Measurements from ENCODE around the gene RAB10.
"Not testable (repeated sequence)": the region's sequence is repeated elsewhere in the genome, so short reads cannot be mapped to it uniquely, and the experiment has no call there.

Gene RAB10

GRCh38 chr2:26061539-26061938, 27.7 kb downstream of the RAB10 start:
- no peak for DNase-seq

GRCh38 chr2:26064846-26065245, 31.0 kb downstream of the RAB10 start:
- no peak for DNase-seq

DNA sequence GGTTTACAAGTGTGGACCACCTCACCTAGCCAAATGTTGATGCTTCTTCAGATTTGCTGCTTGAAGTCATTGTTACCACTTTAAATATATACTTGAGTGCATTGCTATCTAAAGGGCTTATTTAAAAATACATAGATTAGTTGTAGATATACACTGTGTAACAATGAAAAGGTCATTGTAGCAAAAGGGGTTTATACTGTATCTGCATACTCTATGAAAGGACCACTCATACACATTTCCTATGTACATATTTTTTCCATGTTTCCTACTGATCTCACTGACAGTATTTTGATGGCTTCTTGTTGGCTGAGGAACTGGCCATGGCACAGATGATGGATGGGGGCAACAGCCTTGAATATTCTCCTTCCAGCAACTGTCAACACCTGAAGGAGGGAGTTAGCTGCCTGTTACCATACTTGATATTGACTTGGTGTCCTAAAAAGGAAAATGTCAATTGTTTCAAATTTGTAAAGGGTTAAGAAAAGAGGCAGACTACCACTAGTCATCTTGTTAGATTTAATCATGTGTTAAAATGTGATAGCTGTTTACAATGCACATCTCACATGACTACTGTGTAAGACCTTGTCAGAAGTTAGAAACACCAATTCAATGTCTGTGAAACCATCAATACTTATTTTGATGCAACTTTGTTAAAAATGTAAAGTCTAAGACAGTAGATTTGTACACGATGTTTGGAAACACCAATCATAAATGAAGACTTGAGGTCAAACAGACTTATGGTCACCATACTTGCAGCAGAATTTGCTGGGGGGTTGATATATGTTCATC, 33.5 kb downstream of the RAB10 start:
- DNase-seq: no peak

GRCh38 chr2:26067980-26068507, 34.2 kb downstream of the RAB10 start:
- no peak for DNase-seq

DNA sequence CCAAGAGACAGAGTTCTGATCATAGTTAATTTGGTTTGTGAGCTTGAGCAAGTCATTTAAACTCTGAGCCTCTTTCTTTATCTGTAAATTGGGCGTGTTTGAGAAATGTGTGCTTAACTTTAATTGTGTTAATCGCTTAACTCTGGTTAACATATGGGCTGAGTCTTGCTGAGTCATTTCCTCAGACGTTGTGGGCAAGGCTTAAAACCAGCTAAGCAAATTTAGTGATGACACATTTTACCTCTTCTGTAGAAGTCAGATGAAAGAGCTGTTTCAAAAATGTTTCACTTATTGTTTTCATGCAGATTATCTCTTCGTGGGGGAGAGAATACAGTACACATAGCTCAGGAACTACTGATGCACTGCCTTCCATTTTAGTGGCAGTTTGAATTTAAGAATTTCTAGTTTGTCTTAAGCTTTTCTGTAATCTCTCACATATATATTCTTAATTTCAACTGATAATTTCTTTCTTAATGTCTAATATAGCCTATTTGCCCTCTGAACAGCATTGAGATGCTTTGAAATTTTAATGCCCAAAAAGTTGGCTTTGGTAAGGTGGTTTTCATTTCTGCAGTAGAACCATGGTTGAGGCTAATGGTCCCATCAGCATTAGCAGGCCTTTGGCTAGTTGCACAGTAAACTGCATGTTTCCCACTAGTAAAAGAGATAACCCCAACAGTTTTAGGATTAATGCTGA, 34.9 kb downstream of the RAB10 start:
- peak; percentile 86 for DNase-seq

- no peak for DNase-seq
Observed at GRCh38 chr2:26070730-26071129, 36.8 kb downstream of the RAB10 start.

- no peak for DNase-seq
Observed at GRCh38 chr2:26072925-26073768, 39.3 kb downstream of the RAB10 start.

GRCh38 chr2:26073830-26074229, 39.9 kb downstream of the RAB10 start:
- no peak for DNase-seq

DNA sequence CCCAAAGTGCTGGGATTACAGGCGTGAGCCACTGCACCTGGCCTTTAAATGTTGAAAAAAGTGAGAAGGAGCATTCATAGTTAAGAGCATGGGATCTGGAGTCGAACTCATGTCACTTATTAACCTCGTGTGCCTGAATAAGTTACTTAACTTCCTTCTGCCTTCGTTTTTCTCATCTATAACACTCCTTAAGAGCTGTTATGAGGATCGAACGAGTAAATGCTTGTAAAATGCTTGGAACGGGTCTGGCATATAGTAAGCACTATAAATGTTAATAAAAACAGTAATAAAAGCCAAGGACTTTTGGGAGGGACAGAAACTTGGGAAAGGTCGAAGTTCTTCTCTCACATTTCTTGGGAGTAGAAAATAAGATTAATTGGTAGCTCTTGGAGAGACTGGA, 40.8 kb downstream of the RAB10 start:
- DNase-seq: no peak

- DNase-seq: no peak
Observed at GRCh38 chr2:26075173-26075572, 41.3 kb downstream of the RAB10 start.

DNA sequence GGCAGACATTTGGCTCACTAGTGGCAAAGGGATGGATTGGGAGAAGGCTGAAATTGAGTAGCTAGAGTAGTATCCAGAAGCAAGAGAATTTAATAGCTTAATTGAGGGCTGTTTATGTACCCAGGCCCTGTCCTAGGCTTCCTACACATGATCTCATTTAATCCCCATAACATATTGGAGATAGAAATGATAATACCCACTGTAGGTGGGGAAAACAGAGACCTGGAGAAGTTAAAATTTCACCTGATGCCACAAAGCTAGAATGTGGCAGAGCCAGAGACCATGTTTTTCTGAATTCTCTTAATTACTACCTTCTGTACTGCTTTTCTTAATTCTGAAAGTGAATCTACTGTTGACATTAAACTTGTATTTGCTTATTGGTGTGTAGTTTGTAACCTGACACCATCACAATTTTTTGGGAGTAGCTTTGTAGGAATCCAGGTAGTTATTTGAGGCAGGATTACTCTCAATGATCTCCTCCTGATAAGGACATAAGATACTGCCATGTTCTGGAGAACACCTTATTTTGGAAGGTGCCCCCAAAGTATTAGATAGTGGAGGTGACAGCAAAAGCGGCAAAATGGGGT, 42.2 kb downstream of the RAB10 start:
- no peak for DNase-seq

GRCh38 chr2:26077291-26077690, 43.4 kb downstream of the RAB10 start:
- DNase-seq: no peak

DNA sequence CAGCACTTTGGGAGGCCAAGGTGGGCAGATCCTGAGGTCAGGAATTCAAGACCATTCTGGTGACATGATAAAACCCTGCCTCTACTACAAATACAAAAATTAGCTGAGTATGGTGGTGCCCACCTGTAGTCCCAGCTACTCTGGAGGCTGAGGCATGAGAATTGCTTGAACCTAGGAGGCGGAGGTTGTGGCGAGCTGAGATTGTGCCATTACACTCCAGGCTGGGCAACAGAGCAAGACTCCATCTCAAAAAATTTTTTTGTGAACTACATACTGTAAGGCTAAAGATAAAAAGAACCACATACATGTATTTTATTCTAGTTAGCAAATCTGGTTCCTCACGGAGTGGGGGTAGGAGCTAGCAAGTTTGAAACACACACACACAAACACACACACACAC, 45.1 kb downstream of the RAB10 start:
- no peak for DNase-seq

GRCh38 chr2:26080356-26080755, 46.5 kb downstream of the RAB10 start:
- no peak for DNase-seq

GRCh38 chr2:26080925-26081324, 47.0 kb downstream of the RAB10 start:
- not testable (repeated sequence) for DNase-seq

- no peak for DNase-seq
Observed at GRCh38 chr2:26081556-26081955, 47.7 kb downstream of the RAB10 start.

DNA sequence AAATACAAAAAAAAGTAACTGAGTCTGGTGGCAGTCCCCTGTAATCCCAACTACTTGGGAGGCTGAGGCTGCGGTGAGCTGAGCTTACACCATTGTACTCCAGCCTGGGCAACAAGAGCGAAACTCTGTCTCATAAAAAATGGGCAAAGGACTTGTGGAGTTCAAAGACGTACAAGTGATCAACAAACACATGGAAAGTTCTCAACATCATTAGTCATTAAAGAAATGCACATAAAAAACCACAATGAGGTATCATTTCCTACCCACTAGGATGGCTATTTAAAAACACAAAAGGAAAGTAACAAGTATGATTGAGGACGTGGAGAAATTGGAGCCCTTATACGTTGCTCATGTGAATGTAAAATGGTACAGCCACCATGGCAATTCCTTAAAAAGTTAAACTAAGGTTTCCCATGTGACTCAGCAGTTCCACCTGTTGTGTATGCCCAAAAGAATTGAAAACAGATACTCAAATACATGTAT, 52.3 kb downstream of the RAB10 start:
- DNase-seq: no peak

GRCh38 chr2:26086779-26087178, 52.9 kb downstream of the RAB10 start:
- no peak for DNase-seq

DNA sequence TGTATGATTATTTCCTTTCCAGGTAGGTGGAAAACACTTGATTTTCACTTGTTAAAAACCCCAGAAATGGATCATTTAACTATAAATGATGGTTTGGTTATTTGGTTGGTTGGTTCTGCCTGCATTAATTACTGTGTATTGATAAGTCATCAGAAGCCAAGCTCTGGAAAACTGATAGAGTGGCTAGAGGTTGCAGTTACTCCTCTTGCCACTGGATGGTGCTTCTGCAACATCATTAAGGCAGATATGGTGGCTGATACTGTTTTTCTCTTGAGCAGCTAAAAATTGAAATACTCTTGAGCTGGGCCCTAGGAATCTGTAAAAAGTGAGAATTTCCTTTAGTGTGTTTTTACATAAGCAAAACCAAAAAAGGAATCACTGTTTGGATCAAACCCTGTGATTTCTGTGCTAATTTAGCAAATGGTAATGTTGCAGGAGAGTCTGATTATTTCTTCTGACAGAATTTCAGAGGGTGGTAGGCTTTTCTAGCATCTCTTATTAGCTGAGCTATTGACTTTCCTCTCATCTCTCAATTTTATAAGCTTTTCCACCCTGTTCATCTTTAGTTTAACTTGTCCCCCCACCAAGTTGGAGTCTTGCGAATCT, 54.3 kb downstream of the RAB10 start:
- no peak for DNase-seq

GRCh38 chr2:26088931-26089330, 55.0 kb downstream of the RAB10 start:
- DNase-seq: not testable (repeated sequence)

DNA sequence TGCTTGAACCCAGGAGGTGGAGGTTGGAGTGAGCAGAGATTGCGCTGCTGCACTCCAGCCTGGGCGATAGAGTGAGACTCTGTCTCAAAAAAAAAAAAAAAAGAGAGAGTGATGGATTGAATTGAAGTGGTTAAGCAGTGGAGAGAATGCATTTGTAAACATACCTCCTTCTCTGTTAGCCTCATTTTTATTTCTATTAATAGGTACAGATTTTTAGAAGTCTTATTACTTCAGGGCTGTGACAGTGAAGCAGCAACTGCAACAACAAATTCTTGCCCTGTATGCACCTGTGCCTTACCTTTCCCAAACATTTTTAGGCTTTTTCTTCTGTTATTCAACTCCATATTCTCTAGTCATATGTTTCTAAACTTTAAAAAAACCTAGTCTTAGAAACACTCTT, 55.5 kb downstream of the RAB10 start:
- DNase-seq: no peak

- no peak for DNase-seq
Observed at GRCh38 chr2:26095758-26096157, 61.9 kb downstream of the RAB10 start.
